CD4-positive, alpha-beta T cell treated with Interleukin-10 for 1 hour (primary cell): ENCODE data around the gene TNFRSF1A.

ENCODE experiments used
- DNase-seq: peaks from one replicate; pipeline ENCODE4 v3.0.0-alpha.2; 2020

The TNFRSF1A gene

GRCh38 chr12:6336079-6336888 lies 5.6 kb downstream of the TNFRSF1A start:
- DNase-seq = peak; percentile 54

GRCh38 chr12:6335451-6336078 lies 6.3 kb downstream of the TNFRSF1A start:
- DNase-seq = peak; percentile 86

DNA sequence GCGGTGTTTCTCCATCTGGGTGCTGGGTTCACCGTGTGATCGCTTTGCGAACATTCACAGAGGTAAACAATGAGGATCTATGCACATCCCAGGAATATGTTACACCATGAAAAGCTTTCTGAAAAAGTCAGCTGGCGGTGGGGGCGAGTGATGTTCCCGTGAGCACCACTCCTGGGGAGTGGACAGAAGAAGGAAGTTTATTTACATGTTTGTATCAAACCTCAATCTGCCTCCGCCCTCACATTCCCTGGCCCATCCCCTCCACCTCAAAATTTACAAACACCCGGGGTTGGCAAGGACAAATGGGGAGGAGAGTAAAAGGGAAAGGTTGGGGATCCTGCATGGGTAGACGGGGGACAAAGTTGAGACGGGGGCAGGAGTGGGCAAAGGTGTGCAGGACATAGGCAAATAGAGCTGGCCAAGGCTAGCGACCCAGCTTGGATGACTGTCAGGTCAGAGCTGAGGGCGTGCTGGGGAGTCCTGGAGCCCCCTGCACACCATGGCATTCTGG lies 6.9 kb downstream of the TNFRSF1A start:
- no peak for DNase-seq

DNA sequence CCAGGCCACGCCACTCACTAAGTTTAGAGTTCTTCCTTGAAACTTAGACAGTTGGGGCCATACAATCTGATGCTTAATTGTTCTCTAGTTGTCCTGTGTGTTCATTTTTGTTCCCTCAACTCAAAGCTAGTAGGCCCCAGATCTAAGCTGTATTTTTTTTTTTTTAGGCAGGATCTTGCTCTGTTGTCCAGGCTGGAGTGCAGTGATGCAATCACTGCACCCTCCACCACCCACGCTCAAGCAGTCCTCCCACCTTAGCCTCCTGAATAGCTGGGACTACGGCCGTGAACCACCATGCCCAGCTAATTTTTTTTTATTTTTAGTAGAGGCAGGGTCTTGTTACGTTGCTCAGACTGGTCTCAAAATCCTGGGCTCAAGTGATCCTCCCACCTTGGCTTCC lies 7.5 kb downstream of the TNFRSF1A start:
- no peak for DNase-seq

- no peak for DNase-seq
These were observed 8.3 kb downstream of the TNFRSF1A start for GRCh38 chr12:6333566-6333965.

GRCh38 chr12:6333029-6333428 lies 8.8 kb downstream of the TNFRSF1A start:
- DNase-seq = no peak

DNA sequence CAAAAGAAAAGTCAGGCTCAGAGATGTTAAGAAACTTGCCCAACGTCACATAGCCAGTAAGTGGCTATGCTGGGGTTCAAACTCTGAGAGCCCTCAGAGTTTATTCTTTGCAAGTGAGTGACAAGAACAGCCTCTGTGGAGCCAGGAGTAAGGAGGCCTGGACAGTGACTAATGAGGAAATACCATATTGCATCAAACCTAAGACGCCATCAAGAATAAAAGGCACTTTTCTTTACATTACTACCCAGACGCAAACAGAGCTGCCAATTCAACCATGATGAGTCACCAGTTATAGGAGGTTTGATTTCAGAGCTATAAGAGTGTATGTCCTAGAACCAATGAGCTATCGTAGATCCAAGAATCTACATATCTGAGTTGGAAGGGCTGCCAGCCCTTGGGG lies 9.4 kb downstream of the TNFRSF1A start:
- no peak for DNase-seq

GRCh38 chr12:6330999-6331714 lies 10.7 kb downstream of the TNFRSF1A start:
- no peak for DNase-seq

DNA sequence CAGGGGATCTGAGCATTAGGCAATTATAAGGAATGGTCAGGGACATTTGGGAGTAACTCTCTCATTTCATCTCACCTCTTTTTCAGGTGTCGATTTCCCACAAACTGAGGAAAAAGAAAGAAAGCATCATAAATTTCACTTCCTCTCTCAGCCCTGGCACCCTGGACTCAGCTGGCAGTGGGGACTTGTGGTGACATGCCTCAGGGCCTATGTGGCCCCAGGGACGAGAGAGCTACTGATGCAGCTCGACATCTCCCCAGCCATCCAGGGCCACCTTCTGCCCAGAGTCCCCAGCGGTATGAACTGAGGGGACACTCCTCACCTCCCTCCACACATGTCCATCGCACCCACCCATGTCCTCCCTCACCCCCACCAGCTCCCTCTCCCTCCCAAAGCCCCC lies 11.7 kb downstream of the TNFRSF1A start:
- no peak for DNase-seq

- no peak for DNase-seq
These were observed 12.2 kb downstream of the TNFRSF1A start for GRCh38 chr12:6329703-6330064.

- DNase-seq = no peak
These were observed 12.8 kb downstream of the TNFRSF1A start for GRCh38 chr12:6328945-6329702.

DNA sequence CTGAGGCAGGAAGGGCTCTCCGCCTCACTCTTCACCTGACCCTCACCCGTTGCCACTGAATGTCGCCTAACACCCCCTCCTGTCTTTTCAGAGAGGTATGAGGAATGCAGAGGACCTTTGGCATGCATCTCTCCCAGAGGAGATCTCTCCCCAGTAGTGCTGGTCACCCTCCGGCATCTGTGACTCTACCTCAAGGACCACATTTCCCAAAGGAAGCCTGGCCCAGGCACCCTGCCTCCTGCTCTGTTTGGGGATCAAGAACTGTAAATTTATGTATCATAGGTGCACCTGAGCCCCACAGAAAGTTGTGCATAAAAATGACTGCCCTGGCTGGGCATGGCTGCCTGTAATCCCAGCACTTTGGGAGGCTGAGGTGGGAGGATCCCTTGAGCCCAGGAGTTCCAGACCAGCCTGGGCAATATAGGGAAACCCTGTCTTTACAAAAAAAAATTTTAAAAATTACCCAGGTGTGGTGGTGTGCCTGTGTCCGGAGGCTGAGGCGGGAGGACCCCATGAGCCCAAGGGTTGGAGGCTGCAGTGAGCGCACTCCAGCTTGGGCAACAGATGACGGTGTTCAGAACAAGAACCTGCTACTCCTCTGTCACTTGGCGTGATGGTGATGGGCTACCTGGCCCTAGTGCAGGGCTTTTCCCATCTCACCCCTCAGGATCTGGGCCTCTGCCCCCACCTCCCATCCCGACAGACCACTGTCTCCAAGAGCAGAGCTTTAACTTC lies 13.7 kb downstream of the TNFRSF1A start:
- no peak for DNase-seq

- no peak for DNase-seq
These were observed 14.4 kb downstream of the TNFRSF1A start for GRCh38 chr12:6327229-6328041.

DNA sequence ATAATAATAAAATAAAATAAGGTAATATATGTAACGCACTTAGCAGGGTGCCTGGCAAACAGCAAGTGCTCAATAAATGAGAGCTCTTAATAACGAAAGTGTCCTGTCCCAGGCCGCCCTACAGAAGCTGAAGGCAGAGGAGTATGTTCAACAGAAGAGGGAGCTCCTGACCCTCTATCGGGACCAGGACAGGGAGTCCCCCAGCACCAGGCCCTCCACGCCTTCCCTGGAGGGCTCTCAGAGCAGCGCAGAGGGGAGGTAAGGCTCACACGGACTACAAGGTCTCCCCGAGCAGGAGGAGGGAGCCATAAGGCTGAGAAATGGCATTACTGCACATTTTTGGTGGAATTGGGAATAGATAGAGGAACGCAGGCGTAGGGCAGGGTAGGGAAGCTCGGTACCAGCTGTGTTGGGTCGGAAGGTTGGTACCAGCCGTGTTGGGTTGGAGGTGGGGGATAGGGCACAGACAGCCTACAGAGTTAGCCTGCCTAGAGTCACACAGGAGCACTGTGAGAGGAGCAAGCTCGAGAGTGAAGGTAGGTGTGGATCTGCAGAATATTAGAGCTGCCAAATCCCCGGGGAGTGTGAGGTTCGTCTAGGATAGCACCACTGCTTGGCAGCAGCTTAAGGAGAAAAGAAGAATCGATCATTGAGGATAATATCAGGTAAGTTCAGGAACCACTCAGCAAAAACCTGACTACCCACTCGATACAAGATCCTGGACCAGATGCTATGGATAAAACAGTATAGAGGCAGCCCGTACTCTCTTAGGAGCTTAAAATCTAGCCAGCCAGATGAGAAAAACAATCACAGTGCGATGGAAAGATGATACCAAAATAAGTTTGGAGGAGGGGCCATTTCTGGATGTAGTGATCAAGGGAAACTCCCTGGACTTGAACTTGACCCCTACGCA lies 15.3 kb downstream of the TNFRSF1A start:
- DNase-seq = no peak

DNA sequence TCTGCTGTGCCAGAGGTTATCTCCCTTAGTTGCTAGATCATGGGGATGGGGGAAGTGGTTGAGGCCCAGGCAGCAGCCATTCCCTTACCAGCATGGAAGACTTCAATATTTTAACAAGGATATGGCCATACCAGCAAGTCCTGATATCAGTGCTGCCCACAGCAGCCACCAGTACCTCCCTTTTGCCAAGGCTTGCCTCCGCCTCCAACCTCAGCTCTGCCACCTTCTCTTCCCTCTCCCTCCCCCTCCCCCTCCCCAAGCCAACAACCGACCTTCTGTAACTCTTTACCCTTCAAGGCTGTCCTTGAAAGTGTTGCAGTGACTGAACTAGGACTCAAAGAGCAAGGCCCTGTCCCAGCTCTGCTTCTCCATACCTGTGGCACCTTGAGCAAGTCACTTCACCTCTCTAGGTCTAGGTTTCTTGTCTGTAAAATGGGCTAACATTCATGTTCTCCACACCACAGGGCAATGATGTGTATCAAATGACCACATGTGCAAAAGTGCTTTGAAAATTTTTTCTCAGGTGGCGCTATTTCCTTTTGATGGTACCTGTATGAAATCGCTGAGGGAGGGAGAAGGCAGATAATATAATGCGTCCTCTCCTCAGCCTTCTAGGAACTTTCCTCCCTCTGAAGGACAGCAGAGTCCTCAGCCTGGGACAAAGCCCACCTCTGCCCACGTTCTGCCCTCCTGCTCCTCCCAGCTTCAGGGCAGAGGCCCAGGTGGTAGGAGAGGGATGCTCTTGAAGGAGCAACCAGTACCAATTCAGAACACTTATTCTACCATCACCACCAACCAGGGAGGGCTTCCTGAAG lies 16.7 kb downstream of the TNFRSF1A start:
- no peak for DNase-seq

DNA sequence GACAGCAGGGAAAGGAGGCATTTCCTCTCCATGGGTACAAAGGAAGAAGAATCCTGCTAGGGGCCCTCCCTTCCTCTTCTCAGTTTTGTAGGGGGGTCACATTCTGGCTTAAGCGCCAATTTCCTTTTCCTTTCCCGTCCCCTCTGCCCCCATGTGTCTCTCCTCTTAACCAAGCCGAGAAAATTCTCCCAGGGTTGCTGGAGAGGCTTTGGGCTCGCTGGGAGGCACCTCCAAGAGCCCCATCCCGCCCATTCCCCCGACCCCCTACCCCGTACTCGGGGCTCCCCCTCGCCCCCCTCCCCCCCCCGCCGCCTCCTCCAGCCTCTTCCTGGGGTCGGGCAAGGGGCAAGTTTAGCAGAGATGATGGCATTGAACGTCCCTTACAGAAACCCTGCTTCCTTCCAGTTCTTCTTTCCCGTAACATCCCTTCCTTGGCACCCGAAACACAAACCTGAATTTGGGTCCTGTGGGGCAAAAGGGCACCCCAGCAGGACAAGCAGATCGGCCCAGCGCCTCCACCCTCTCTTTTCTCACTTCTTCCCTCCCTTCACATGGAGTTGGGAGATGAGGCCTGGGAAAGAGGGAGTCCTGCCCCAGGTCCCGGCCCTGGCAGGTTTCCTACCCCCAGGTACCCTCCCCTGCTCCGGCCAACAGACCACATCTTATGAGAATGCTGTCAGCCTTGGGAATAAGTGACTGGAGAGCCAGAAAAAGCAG lies 17.7 kb downstream of the TNFRSF1A start:
- DNase-seq = no peak

DNA sequence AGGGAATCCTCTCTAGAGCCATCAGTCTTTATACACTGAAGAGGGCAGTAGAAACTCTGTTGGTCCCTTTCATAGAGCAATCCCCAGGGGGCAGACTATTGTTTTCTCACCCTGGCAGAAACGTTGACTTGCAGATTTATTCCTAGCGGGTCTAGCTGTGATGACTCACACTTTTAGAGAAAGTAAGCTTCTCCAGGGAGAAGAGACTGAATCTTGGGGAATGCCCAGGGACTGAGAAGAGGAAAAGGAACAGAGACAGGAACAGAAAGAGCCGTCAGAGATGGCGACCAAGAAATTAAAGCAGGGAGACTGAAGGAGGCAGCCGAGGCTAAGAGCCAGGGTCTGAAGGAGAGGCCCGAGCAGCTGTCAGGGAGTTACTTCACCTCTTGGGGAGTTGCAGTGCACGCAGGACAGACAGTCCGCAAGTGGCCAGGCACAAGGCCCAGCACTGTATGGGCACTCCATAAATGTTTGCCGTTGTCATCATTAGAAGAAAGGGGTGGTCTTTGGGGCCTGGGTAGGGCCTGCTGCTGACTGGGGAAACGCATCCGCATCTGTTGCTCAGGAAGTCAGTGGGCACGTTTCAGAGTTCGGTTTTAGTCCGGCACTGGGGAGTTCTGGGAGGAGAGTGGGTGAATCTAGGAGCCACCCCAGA lies 18.4 kb downstream of the TNFRSF1A start:
- peak; percentile 70 for DNase-seq

DNA sequence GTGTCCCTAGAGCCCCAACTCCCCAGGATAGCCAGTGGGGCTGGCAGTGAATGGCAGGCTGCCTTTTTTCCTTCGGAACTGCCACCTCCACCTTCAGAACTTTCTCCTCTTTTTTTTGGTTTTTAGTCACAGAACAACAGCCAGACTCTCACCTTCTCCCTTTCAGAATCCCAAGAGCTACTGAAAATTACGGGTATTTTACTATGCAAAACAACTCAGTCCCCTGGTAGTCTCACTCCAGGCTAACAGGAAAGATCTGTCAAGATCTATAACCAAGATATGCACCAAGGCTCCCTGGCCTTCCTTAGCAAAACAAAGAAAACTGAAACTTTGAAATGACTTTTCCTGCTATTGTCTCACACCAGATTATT lies 18.9 kb downstream of the TNFRSF1A start:
- no peak for DNase-seq
